SK-N-SH treated with all-trans-retinoic acid at 6 μM for 48 hours (cell line): ENCODE measurements around the gene TCF23.
A peak's percentile ranks its signal among the peaks of the same experiment; 100 is the strongest.

ENCODE experiments used
- ATAC-seq: fragments of 200-7000 bp; cut with Tn5 transposase; 3 replicates; pipeline ENCODE4 v1.9.1; 2020; ENCODE audit warnings: mild to moderate bottlenecking, moderate library complexity
- BACH2 ChIP-seq: fragments of 250-450 bp; sonication (Bioruptor Pico); IDR thresholded peaks from 2 replicates; pipeline ENCODE4 v1.9.0; 2021; ENCODE audit warnings: mild to moderate bottlenecking, borderline replicate concordance
- CREB5 ChIP-seq: fragments of 250-450 bp; sonication (Bioruptor Pico); IDR thresholded peaks from 2 replicates; pipeline ENCODE4 v1.5.1; 2020; ENCODE audit warnings: low read depth, mild to moderate bottlenecking, moderate library complexity
- CSDC2 ChIP-seq: fragments of 250-450 bp; sonication (Bioruptor Pico); IDR thresholded peaks from 2 replicates; pipeline ENCODE4 v1.5.0; 2020; ENCODE audit warnings: mild to moderate bottlenecking, moderate library complexity
- CSRNP3 ChIP-seq: fragments of 250-450 bp; sonication (Bioruptor Pico); IDR thresholded peaks from 2 replicates; pipeline ENCODE4 v1.5.1; 2021; ENCODE audit warnings: mild to moderate bottlenecking, moderate library complexity
- ESRRG ChIP-seq: fragments of 250-450 bp; sonication (Bioruptor Pico); IDR thresholded peaks from 2 replicates; pipeline ENCODE4 v1.6.1; 2021; ENCODE audit warnings: mild to moderate bottlenecking
- GLIS3 ChIP-seq: fragments of 250-450 bp; sonication (Bioruptor Pico); IDR thresholded peaks from 2 replicates; pipeline ENCODE4 v1.5.0; 2020; ENCODE audit warnings: mild to moderate bottlenecking, moderate library complexity
- ISL1 ChIP-seq: fragments of 250-450 bp; sonication (Bioruptor Pico); IDR thresholded peaks from 2 replicates; pipeline ENCODE4 v2.1.2; 2022; ENCODE audit warnings: mild to moderate bottlenecking, moderate library complexity
- OSR1 ChIP-seq: fragments of 250-450 bp; sonication (Bioruptor Pico); IDR thresholded peaks from 2 replicates; pipeline ENCODE4 v1.8.0; 2022; ENCODE audit warnings: moderate library complexity, mild to moderate bottlenecking, inconsistent platforms
- RARB ChIP-seq: fragments of 250-450 bp; sonication (Bioruptor Pico); IDR thresholded peaks from 2 replicates; pipeline ENCODE4 v1.8.0; 2021; ENCODE audit warnings: mild to moderate bottlenecking, moderate library complexity
- SNAI2 ChIP-seq: fragments of 250-450 bp; sonication (Bioruptor Pico); IDR thresholded peaks from 2 replicates; pipeline ENCODE4 v1.5.0; 2020; ENCODE audit warnings: mild to moderate bottlenecking, moderate library complexity
- TCF4 ChIP-seq: fragments of 250-450 bp; sonication (Bioruptor Pico); IDR thresholded peaks from 2 replicates; pipeline ENCODE4 v1.8.0; 2021; ENCODE audit warnings: mild to moderate bottlenecking, moderate library complexity, borderline replicate concordance
- TOX ChIP-seq: fragments of 250-450 bp; sonication (Bioruptor Pico); IDR thresholded peaks from 2 replicates; pipeline ENCODE4 v1.8.0; 2021; ENCODE audit warnings: mild to moderate bottlenecking, moderate library complexity, borderline replicate concordance
- ZC3H10 ChIP-seq: fragments of 250-450 bp; sonication (Bioruptor Pico); IDR thresholded peaks from 2 replicates; pipeline ENCODE4 v1.5.1; 2021; ENCODE audit warnings: mild to moderate bottlenecking, moderate library complexity
- ZFP3 ChIP-seq: fragments of 250-450 bp; sonication (Bioruptor Pico); IDR thresholded peaks from 2 replicates; pipeline ENCODE4 v1.5.0; 2020; ENCODE audit warnings: mild to moderate bottlenecking, moderate library complexity
- ZFP30 ChIP-seq: fragments of 450-650 bp; formaldehyde crosslinking; IDR thresholded peaks from 2 replicates; pipeline ENCODE4 v1.5.0; 2022; ENCODE audit warnings: mild to moderate bottlenecking, moderate library complexity
- ZNF565 ChIP-seq: fragments of 450-650 bp; formaldehyde crosslinking; conservative IDR thresholded peaks from 2 replicates; pipeline ENCODE4 v1.5.0; 2020; ENCODE audit warnings: low read depth, mild to moderate bottlenecking, moderate library complexity
- ZNF70 ChIP-seq: fragments of 450-650 bp; formaldehyde crosslinking; IDR thresholded peaks from 2 replicates; pipeline ENCODE4 v1.5.0; 2020; ENCODE audit warnings: mild to moderate bottlenecking, moderate library complexity
- TF ChIP-seq, protein P1 (sequence below): fragments of 250-450 bp; sonication (Bioruptor Pico); IDR thresholded peaks from 2 replicates; pipeline ENCODE4 v1.8.0; 2021; ENCODE audit warnings: low read depth, mild to moderate bottlenecking, moderate library complexity, borderline replicate concordance
- TF ChIP-seq, protein P2 (sequence below): fragments of 250-450 bp; sonication (Bioruptor Pico); IDR thresholded peaks from 2 replicates; pipeline ENCODE4 v1.5.0; 2020; ENCODE audit warnings: mild to moderate bottlenecking, moderate library complexity

Gene TCF23

DNA sequence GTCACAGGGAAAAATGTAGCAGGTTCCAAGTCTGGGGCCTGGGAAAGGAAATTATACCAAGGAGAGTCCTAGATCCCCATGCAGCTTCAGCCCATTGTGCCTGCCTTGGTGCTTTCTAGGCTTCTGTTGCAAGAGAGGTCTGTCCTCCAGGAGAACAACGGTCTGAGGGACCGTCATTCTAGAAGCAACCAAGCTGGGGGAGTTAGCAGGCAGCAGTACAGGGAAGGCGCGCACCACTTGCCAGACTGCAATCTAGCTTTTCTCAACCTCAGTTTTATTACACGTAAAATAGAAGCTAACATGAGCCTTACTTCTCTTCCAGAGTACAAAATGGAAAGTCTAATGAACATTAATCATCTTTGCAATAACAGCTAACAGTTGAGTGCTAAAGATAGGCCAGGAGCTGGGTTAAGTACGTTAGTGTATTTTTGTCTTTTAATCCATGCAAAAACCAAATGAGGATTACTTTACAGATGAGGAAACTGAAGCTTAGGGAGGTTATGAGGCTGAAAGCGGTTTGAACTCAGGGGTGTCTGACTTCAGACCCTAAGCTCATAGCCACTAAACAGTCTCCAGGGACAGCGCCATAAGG is 1.9 kb downstream of the TCF23 start:
- no peak for ATAC-seq
- TF ChIP-seq ZNF70 (CRISPR knock-in tag) (no peak), SNAI2 (CRISPR knock-in tag) (no peak), CSRNP3 (CRISPR knock-in tag) (no peak), GLIS3 (CRISPR knock-in tag) (no peak), TOX (CRISPR knock-in tag) (no peak), CREB5 (no peak), ZNF565 (CRISPR knock-in tag) (no peak), ZFP3 (CRISPR knock-in tag) (no peak), ZFP30 (no peak), OSR1 (CRISPR knock-in tag) (no peak), ESRRG (CRISPR knock-in tag) (no peak), ZC3H10 (CRISPR knock-in tag) (no peak), CSDC2 (CRISPR knock-in tag) (no peak), TCF4 (CRISPR knock-in tag) (no peak), RARB (CRISPR knock-in tag) (no peak)
- TF ChIP-seq, protein P1, sequence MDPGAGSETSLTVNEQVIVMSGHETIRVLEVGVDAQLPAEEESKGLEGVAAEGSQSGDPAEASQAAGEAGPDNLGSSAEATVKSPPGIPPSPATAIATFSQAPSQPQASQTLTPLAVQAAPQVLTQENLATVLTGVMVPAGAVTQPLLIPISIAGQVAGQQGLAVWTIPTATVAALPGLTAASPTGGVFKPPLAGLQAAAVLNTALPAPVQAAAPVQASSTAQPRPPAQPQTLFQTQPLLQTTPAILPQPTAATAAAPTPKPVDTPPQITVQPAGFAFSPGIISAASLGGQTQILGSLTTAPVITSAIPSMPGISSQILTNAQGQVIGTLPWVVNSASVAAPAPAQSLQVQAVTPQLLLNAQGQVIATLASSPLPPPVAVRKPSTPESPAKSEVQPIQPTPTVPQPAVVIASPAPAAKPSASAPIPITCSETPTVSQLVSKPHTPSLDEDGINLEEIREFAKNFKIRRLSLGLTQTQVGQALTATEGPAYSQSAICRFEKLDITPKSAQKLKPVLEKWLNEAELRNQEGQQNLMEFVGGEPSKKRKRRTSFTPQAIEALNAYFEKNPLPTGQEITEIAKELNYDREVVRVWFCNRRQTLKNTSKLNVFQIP (CRISPR knock-in tag) = no peak

- 0 out of 3 replicates have a peak, but pooled peaks have one; percentile 18 for ATAC-seq
- TF ChIP-seq ZC3H10 (CRISPR knock-in tag) (no peak), TCF4 (CRISPR knock-in tag) (no peak), ZNF565 (CRISPR knock-in tag) (no peak), ISL1 (CRISPR knock-in tag) (no peak), TOX (CRISPR knock-in tag) (no peak), CSRNP3 (CRISPR knock-in tag) (no peak), SNAI2 (CRISPR knock-in tag) (no peak), BACH2 (CRISPR knock-in tag) (no peak), ZFP3 (CRISPR knock-in tag) (no peak), ZFP30 (no peak)
- TF ChIP-seq, protein P1 (CRISPR knock-in tag) = no peak
- TF ChIP-seq, protein P2, sequence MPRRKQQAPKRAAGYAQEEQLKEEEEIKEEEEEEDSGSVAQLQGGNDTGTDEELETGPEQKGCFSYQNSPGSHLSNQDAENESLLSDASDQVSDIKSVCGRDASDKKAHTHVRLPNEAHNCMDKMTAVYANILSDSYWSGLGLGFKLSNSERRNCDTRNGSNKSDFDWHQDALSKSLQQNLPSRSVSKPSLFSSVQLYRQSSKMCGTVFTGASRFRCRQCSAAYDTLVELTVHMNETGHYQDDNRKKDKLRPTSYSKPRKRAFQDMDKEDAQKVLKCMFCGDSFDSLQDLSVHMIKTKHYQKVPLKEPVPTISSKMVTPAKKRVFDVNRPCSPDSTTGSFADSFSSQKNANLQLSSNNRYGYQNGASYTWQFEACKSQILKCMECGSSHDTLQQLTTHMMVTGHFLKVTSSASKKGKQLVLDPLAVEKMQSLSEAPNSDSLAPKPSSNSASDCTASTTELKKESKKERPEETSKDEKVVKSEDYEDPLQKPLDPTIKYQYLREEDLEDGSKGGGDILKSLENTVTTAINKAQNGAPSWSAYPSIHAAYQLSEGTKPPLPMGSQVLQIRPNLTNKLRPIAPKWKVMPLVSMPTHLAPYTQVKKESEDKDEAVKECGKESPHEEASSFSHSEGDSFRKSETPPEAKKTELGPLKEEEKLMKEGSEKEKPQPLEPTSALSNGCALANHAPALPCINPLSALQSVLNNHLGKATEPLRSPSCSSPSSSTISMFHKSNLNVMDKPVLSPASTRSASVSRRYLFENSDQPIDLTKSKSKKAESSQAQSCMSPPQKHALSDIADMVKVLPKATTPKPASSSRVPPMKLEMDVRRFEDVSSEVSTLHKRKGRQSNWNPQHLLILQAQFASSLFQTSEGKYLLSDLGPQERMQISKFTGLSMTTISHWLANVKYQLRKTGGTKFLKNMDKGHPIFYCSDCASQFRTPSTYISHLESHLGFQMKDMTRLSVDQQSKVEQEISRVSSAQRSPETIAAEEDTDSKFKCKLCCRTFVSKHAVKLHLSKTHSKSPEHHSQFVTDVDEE = no peak
These were observed 3.4 kb downstream of the TCF23 start for GRCh38 chr2:27152102-27152795.
